GM18909 (cell line): ENCODE results near the gene KCNS3.

Source experiments
- ATAC-seq: cut with Tn5 transposase; IDR thresholded peaks from one replicate; pipeline ENCODE4 v1.9.1; 2021; ENCODE audit warnings: mild to moderate bottlenecking; ENCODE audit not compliant: unreplicated experiment, poor library complexity

Gene KCNS3

GRCh38 chr2:17878281-17879136, at the start of gene KCNS3:
Gene KCNS3 (plus strand): TSS chr2:17878667. CDS start chr2:17931009, 52,342 bp downstream.
- ATAC-seq, result peak; percentile 82

- ATAC-seq, result peak; percentile 91
Observed at GRCh38 chr2:17830053-17831034, 48.1 kb upstream of the KCNS3 start.

GRCh38 chr2:17835516-17835915, 43.0 kb upstream of the KCNS3 start:
- no peak for ATAC-seq

GRCh38 chr2:17839959-17840358, 38.5 kb upstream of the KCNS3 start:
- no peak for ATAC-seq

- ATAC-seq, result no peak
Observed at GRCh38 chr2:17843457-17843856, 35.0 kb upstream of the KCNS3 start.

- no peak for ATAC-seq
Observed at GRCh38 chr2:17845806-17846205, 32.7 kb upstream of the KCNS3 start.

- no peak for ATAC-seq
Observed at GRCh38 chr2:17846676-17847075, 31.8 kb upstream of the KCNS3 start.

GRCh38 chr2:17847236-17847635, 31.2 kb upstream of the KCNS3 start:
- no peak for ATAC-seq

- ATAC-seq, result no peak
Observed at GRCh38 chr2:17849275-17849674, 29.2 kb upstream of the KCNS3 start.

- no peak for ATAC-seq
Observed at GRCh38 chr2:17850151-17850550, 28.3 kb upstream of the KCNS3 start.

GRCh38 chr2:17851731-17852585, 26.5 kb upstream of the KCNS3 start:
- peak; percentile 86 for ATAC-seq

GRCh38 chr2:17853799-17854198, 24.7 kb upstream of the KCNS3 start:
- no peak for ATAC-seq

- ATAC-seq, result no peak
Observed at GRCh38 chr2:17857021-17857420, 21.4 kb upstream of the KCNS3 start.

GRCh38 chr2:17858064-17858463, 20.4 kb upstream of the KCNS3 start:
- ATAC-seq, result no peak

- ATAC-seq, result no peak
Observed at GRCh38 chr2:17863539-17863938, 14.9 kb upstream of the KCNS3 start.

GRCh38 chr2:17864676-17865075, 13.8 kb upstream of the KCNS3 start:
- ATAC-seq, result no peak

GRCh38 chr2:17867133-17867532, 11.3 kb upstream of the KCNS3 start:
- no peak for ATAC-seq

- no peak for ATAC-seq
Observed at GRCh38 chr2:17869128-17869527, 9.3 kb upstream of the KCNS3 start.

- no peak for ATAC-seq
Observed at GRCh38 chr2:17871639-17872038, 6.8 kb upstream of the KCNS3 start.

GRCh38 chr2:17873021-17873420, 5.4 kb upstream of the KCNS3 start:
- no peak for ATAC-seq
